Neuronal stem cell (in vitro differentiated cells): ENCODE measurements around the gene MEIOB.
"Not testable (repeated sequence)": the region's sequence is repeated elsewhere in the genome, so short reads cannot be mapped to it uniquely, and the experiment has no call there.

ENCODE experiments used
- DNase-seq: peaks from one replicate; pipeline ENCODE4 v3.0.0-alpha.2; 2013; ENCODE audit warnings: low spot score
- H2AFZ ChIP-seq: one replicate; pipeline ENCODE4 v1.6.1; 2013; ENCODE audit warnings: mild to moderate bottlenecking, low read length, inconsistent platforms
- H2AK5ac ChIP-seq: 2 replicates; pipeline ENCODE4 v1.6.1; 2013; ENCODE audit warnings: low read depth, mild to moderate bottlenecking, inconsistent platforms, low read length, moderate library complexity, mixed read lengths
- H2BK120ac ChIP-seq: 2 replicates; pipeline ENCODE4 v1.6.1; 2013; ENCODE audit warnings: low read depth, mild to moderate bottlenecking, inconsistent platforms, low read length, moderate library complexity, mixed read lengths
- H2BK12ac ChIP-seq: one replicate; pipeline ENCODE4 v1.6.1; 2013; ENCODE audit warnings: low read length, inconsistent platforms
- H2BK15ac ChIP-seq: 2 replicates; pipeline ENCODE4 v1.6.1; 2013; ENCODE audit warnings: mild to moderate bottlenecking, low read length, inconsistent platforms, mixed read lengths
- H2BK5ac ChIP-seq: one replicate; pipeline ENCODE4 v1.6.1; 2013; ENCODE audit warnings: inconsistent platforms, mild to moderate bottlenecking, low read length, moderate library complexity
- H3K14ac ChIP-seq: one replicate; pipeline ENCODE4 v1.6.1; 2013; ENCODE audit warnings: low read length, inconsistent platforms
- H3K18ac ChIP-seq: 2 replicates; pipeline ENCODE4 v1.6.1; 2013; ENCODE audit warnings: low read length, inconsistent platforms
- H3K23ac ChIP-seq: 2 replicates; pipeline ENCODE4 v1.6.1; 2013; ENCODE audit warnings: low read depth, mild to moderate bottlenecking, mixed read lengths, low read length, inconsistent platforms; ENCODE audit not compliant: poor library complexity
- H3K27ac ChIP-seq: replicated peaks from 3 replicates; pipeline ENCODE4 v1.5.1; 2013; ENCODE audit warnings: low read length, inconsistent platforms
- H3K27me3 ChIP-seq, 3 experiments: 2 replicates each; pipeline ENCODE4 v1.6.1; 2013; ENCODE audit warnings: low read length in 3 of 3, mild to moderate bottlenecking in 2 of 3, inconsistent platforms in 1 of 3, low read depth in 1 of 3, mixed read lengths in 1 of 3, moderate library complexity in 1 of 3; ENCODE audit not compliant: control insufficient read depth in 3 of 3, insufficient read depth in 3 of 3
- H3K36me3 ChIP-seq, 2 donors: replicated peaks in 1 of 2; 2 replicates each; pipeline ENCODE4 v1.6.1; 2013; ENCODE audit warnings: low read length in 2 of 2; ENCODE audit not compliant: control insufficient read depth in 2 of 2, insufficient read depth in 2 of 2
- H3K4ac ChIP-seq: 2 replicates; pipeline ENCODE4 v1.6.1; 2013; ENCODE audit warnings: inconsistent platforms, mild to moderate bottlenecking, low read length, moderate library complexity
- H3K4me1 ChIP-seq, 2 donors: 1 replicate in 1 of 2; 2 replicates in 1 of 2; pipeline ENCODE4 v1.6.1; 2013; ENCODE audit warnings: low read length in 2 of 2, low read depth in 1 of 2; ENCODE audit not compliant: control insufficient read depth in 2 of 2, insufficient read depth in 1 of 2
- H3K4me2 ChIP-seq: one replicate; pipeline ENCODE4 v1.6.1; 2013; ENCODE audit warnings: mild to moderate bottlenecking, low read length, inconsistent platforms; ENCODE audit not compliant: insufficient read depth, poor library complexity, severe bottlenecking
- H3K4me3 ChIP-seq, 2 donors: 2 replicates each; pipeline ENCODE4 v1.5.1; 2013; ENCODE audit warnings: low read length in 2 of 2, mild to moderate bottlenecking in 2 of 2, inconsistent platforms in 1 of 2, moderate library complexity in 1 of 2
- H3K79me1 ChIP-seq: one replicate; pipeline ENCODE4 v1.6.1; 2013; ENCODE audit warnings: low read depth, mild to moderate bottlenecking, inconsistent platforms, low read length, moderate library complexity
- H3K9ac ChIP-seq: one replicate; pipeline ENCODE4 v1.6.1; 2013; ENCODE audit warnings: mild to moderate bottlenecking, low read depth, low read length, inconsistent platforms; ENCODE audit not compliant: poor library complexity
- H3K9me3 ChIP-seq, 2 donors: replicated peaks in 1 of 2; 2 replicates each; pipeline versions ENCODE3 to v1.6.1; 2013; ENCODE audit warnings: low read length in 2 of 2, mild to moderate bottlenecking in 2 of 2, inconsistent platforms in 1 of 2, low read depth in 1 of 2, mixed read lengths in 1 of 2, moderate library complexity in 1 of 2; ENCODE audit not compliant: control insufficient read depth in 2 of 2, insufficient read depth in 1 of 2
- H4K8ac ChIP-seq: one replicate; pipeline ENCODE4 v1.6.1; 2013; ENCODE audit warnings: low read depth, mild to moderate bottlenecking, inconsistent platforms, low read length, moderate library complexity
- H4K91ac ChIP-seq: one replicate; pipeline ENCODE4 v1.6.1; 2013; ENCODE audit warnings: low read length, low read depth, mild to moderate bottlenecking, inconsistent platforms; ENCODE audit not compliant: poor library complexity
- WGBS, 2 donors: extraction: QIAGEN DNeasy Blood & Tissue Kit; methylation state at CpG; one replicate each; pipeline ENCODE4 v1.1.7; 2013; ENCODE audit warnings: missing lambda C conversion rate in 2 of 2, mixed read lengths in 1 of 2; ENCODE audit not compliant: insufficient read length in 2 of 2, insufficient replicate concordance in 1 of 2; ENCODE audit errors: extremely low coverage in 2 of 2; 5-methylcytosine and 5-hydroxymethylcytosine counted together

The MEIOB gene

GRCh38 chr16:1887711-1888354 lies 15.9 kb upstream of the MEIOB start:
- Histone ChIP-seq H4K91ac (no peak overlapping the region), H3K4me2 (no peak overlapping the region), H3K36me3 (no peaks in the 10 kb centered on the region), H4K8ac (no peak overlapping the region), H3K27me3 (peaks cover 0 to 12% (median 0%) of the 10 kb centered on the region in 3 experiments), H2BK15ac (no peak overlapping the region), H3K18ac (no peak overlapping the region), H3K4me3 (no peak overlapping the region), H2BK120ac (no peak overlapping the region), H3K9me3 (no peaks in the 10 kb centered on the region), H2AK5ac (no peak overlapping the region), H3K4ac (no peak overlapping the region), H3K23ac (no peak overlapping the region), H3K9ac (no peak overlapping the region), H3K27ac (no peak overlapping the region), H2AFZ (no peak overlapping the region), H3K79me1 (no peaks in the 10 kb centered on the region), H3K14ac (no peak overlapping the region), H3K4me1 (no peaks in the 10 kb centered on the region), H2BK5ac (no peak overlapping the region), H2BK12ac (no peak overlapping the region)
- DNase-seq: no peak
- no CpG with 5 or more reads among the region's 14 CpGs for WGBS, 2 donors

- H2AK5ac ChIP-seq: no peak overlapping the region
- H3K18ac ChIP-seq: no peak overlapping the region
- WGBS, 2 donors: no CpG with 5 or more reads among the region's 5 CpGs
- H2BK12ac ChIP-seq: no peak overlapping the region
- no peak overlapping the region for H3K9ac ChIP-seq
- H4K91ac ChIP-seq: no peak overlapping the region
- H3K4me1 ChIP-seq: no peaks in the 10 kb centered on the region
- H3K79me1 ChIP-seq: no peaks in the 10 kb centered on the region
- H3K27me3 ChIP-seq: peaks cover 0 to 2% (median 0%) of the 10 kb centered on the region in 3 experiments
- H3K4ac ChIP-seq: no peak overlapping the region
- no peak overlapping the region for H3K4me2 ChIP-seq
- H3K27ac ChIP-seq: no peak overlapping the region
- DNase-seq: no peak
- H3K14ac ChIP-seq: no peak overlapping the region
- H2BK5ac ChIP-seq: no peak overlapping the region
- no peak overlapping the region for H2BK15ac ChIP-seq
- no peaks in the 10 kb centered on the region for H3K36me3 ChIP-seq
- no peak overlapping the region for H3K23ac ChIP-seq
- H2BK120ac ChIP-seq: no peak overlapping the region
- no peak overlapping the region for H4K8ac ChIP-seq
- H3K9me3 ChIP-seq: no peaks in the 10 kb centered on the region
- H2AFZ ChIP-seq: no peak overlapping the region
- no peak overlapping the region for H3K4me3 ChIP-seq
These were observed 12.9 kb upstream of the MEIOB start for GRCh38 chr16:1884889-1885288.

- no peak overlapping the region for H2BK15ac ChIP-seq
- H3K79me1 ChIP-seq: no peaks in the 10 kb centered on the region
- no CpG with 5 or more reads among the region's 13 CpGs for WGBS, 2 donors
- H3K4me3 ChIP-seq: no peak overlapping the region
- H4K8ac ChIP-seq: no peak overlapping the region
- H3K4me2 ChIP-seq: no peak overlapping the region
- no peak overlapping the region for H3K4ac ChIP-seq
- no peak overlapping the region for H3K23ac ChIP-seq
- H3K9me3 ChIP-seq: no peaks in the 10 kb centered on the region
- DNase-seq: no peak
- peaks cover 0 to 1% of the 10 kb centered on the region in 2 donors for H3K4me1 ChIP-seq
- H3K14ac ChIP-seq: no peak overlapping the region
- H3K36me3 ChIP-seq: no peaks in the 10 kb centered on the region
- no peak overlapping the region for H2AFZ ChIP-seq
- H3K9ac ChIP-seq: no peak overlapping the region
- no peak overlapping the region for H3K27ac ChIP-seq
- no peak overlapping the region for H3K18ac ChIP-seq
- peaks cover 0 to 7% (median 0%) of the 10 kb centered on the region in 3 experiments for H3K27me3 ChIP-seq
- H2AK5ac ChIP-seq: no peak overlapping the region
- H2BK120ac ChIP-seq: no peak overlapping the region
- H2BK12ac ChIP-seq: no peak overlapping the region
- H4K91ac ChIP-seq: no peak overlapping the region
- no peak overlapping the region for H2BK5ac ChIP-seq
These were observed 12.3 kb upstream of the MEIOB start for GRCh38 chr16:1884155-1884760.

- peaks cover 0 to 27% (median 2%) of the 10 kb centered on the region in 3 experiments for H3K27me3 ChIP-seq
- H2AK5ac ChIP-seq, H3K9me3 ChIP-seq, H2BK5ac ChIP-seq, H3K9ac ChIP-seq, H3K4me2 ChIP-seq, H3K23ac ChIP-seq, H3K18ac ChIP-seq, H2AFZ ChIP-seq, H3K14ac ChIP-seq, H3K79me1 ChIP-seq, H3K4ac ChIP-seq, DNase-seq, H4K91ac ChIP-seq, H3K36me3 ChIP-seq, H2BK12ac ChIP-seq, H3K27ac ChIP-seq, H2BK15ac ChIP-seq, H2BK120ac ChIP-seq, H3K4me1 ChIP-seq, H3K4me3 ChIP-seq, H4K8ac ChIP-seq: not testable (repeated sequence)
- WGBS, 2 donors: no CpG with 5 or more reads among the region's 9 CpGs
These were observed 9.2 kb upstream of the MEIOB start for GRCh38 chr16:1881172-1881571.
